HEK293 (cell line): ENCODE data around the gene FOXF1.

Experiments
- CTCF ChIA-PET: fragments of 350-600 bp; formaldehyde crosslinking; extraction: SDS; loops from one replicate; lab custom pipeline; 2021; ENCODE audit warnings: antibody characterized with exemption; lab: Yijun Ruan, JAX
- POLR2A ChIA-PET: fragments of 300-600 bp; formaldehyde crosslinking; extraction: SDS; loops from one replicate; lab custom pipeline; 2020; ENCODE audit warnings: antibody characterized with exemption, inconsistent platforms; lab: Yijun Ruan, JAX
- H3K27ac ChIP-seq: fragments of 200-500 bp; sonication (Bioruptor generic); 2 replicates; pipeline ENCODE4 v1.5.1; 2014; ENCODE audit warnings: low read depth, low read length, control low read depth, inconsistent platforms; ENCODE audit errors: extremely low read depth
- H3K36me3 ChIP-seq, 2 experiments: fragments of 200-500 bp in 1 of 2; sonication (Bioruptor generic) in 1 of 2; 1 replicate in 1 of 2; 2 replicates in 1 of 2; pipeline ENCODE4 v1.5.1; 2014 to 2017; ENCODE audit warnings: inconsistent platforms in 2 of 2, low read length in 2 of 2; ENCODE audit not compliant: control insufficient read depth in 2 of 2, insufficient read depth in 1 of 2
- H3K4me1 ChIP-seq: fragments of 200-500 bp; sonication (Bioruptor generic); 2 replicates; pipeline ENCODE4 v1.5.1; 2014; ENCODE audit warnings: mild to moderate bottlenecking, low read length, inconsistent platforms; ENCODE audit not compliant: control insufficient read depth, insufficient read depth
- H3K4me3 ChIP-seq: 2 replicates; pipeline ENCODE4 v1.5.1; 2011; ENCODE audit warnings: low read depth, mild to moderate bottlenecking, control low read depth, low read length, moderate library complexity
- H3K9me3 ChIP-seq: fragments of 200-500 bp; sonication (Bioruptor generic); 2 replicates; pipeline ENCODE4 v1.5.1; 2014; ENCODE audit warnings: low read depth, low read length, inconsistent platforms; ENCODE audit not compliant: control insufficient read depth, insufficient read depth
- ATF2 ChIP-seq: fragments of 450-650 bp; formaldehyde crosslinking; IDR thresholded peaks from 2 replicates; pipeline ENCODE4 v1.5.1; 2016; ENCODE audit warnings: missing biosample characterization, missing genetic modification characterization, low read depth
- ELK4 ChIP-seq: IDR thresholded peaks from 2 replicates; pipeline ENCODE4 v1.6.1; 2011; ENCODE audit warnings: mild to moderate bottlenecking, low read depth, low read length, borderline replicate concordance
- GLI2 ChIP-seq: fragments of 450-650 bp; formaldehyde crosslinking; IDR thresholded peaks from 2 replicates; pipeline ENCODE4; 2017; ENCODE audit warnings: missing biosample characterization, missing genetic modification characterization, low read depth, borderline replicate concordance
- GLIS2 ChIP-seq: fragments of 450-650 bp; formaldehyde crosslinking; IDR thresholded peaks from 2 replicates; pipeline ENCODE4 v1.5.1; 2016; ENCODE audit warnings: missing biosample characterization, missing genetic modification characterization
- KLF7 ChIP-seq: fragments of 450-650 bp; formaldehyde crosslinking; IDR thresholded peaks from 2 replicates; pipeline ENCODE4 v1.5.1; 2016; ENCODE audit warnings: missing biosample characterization, missing genetic modification characterization, borderline replicate concordance
- PRDM4 ChIP-seq: fragments of 450-650 bp; formaldehyde crosslinking; IDR thresholded peaks from 2 replicates; pipeline ENCODE4 v1.5.1; 2017; ENCODE audit warnings: missing biosample characterization, missing genetic modification characterization
- ZBTB1 ChIP-seq: fragments of 450-650 bp; formaldehyde crosslinking; IDR thresholded peaks from 2 replicates; pipeline ENCODE4 v1.5.1; 2016; ENCODE audit warnings: missing biosample characterization, missing genetic modification characterization
- ZBTB11 ChIP-seq: fragments of 450-650 bp; formaldehyde crosslinking; conservative IDR thresholded peaks from 2 replicates; pipeline ENCODE4 v1.5.1; 2016; ENCODE audit warnings: low read depth, missing biosample characterization, missing genetic modification characterization
- ZBTB20 ChIP-seq: fragments of 450-650 bp; formaldehyde crosslinking; IDR thresholded peaks from 2 replicates; pipeline ENCODE4 v1.5.1; 2016; ENCODE audit warnings: missing biosample characterization, missing genetic modification characterization
- ZBTB49 ChIP-seq: fragments of 450-650 bp; formaldehyde crosslinking; IDR thresholded peaks from 2 replicates; pipeline ENCODE4 v1.5.1; 2016; ENCODE audit warnings: missing biosample characterization, missing genetic modification characterization, low read depth
- ZBTB6 ChIP-seq: fragments of 450-650 bp; formaldehyde crosslinking; IDR thresholded peaks from 2 replicates; pipeline ENCODE4 v1.5.1; 2017; ENCODE audit warnings: missing biosample characterization, missing genetic modification characterization
- ZFHX2 ChIP-seq: fragments of 450-650 bp; formaldehyde crosslinking; conservative IDR thresholded peaks from 2 replicates; pipeline ENCODE4 v1.5.1; 2016; ENCODE audit warnings: missing biosample characterization, missing genetic modification characterization
- ZFP69B ChIP-seq: fragments of 450-650 bp; formaldehyde crosslinking; IDR thresholded peaks from 2 replicates; pipeline ENCODE4 v1.5.1; 2016; ENCODE audit warnings: missing biosample characterization, missing genetic modification characterization
- ZIC2 ChIP-seq: fragments of 450-650 bp; formaldehyde crosslinking; IDR thresholded peaks from 2 replicates; pipeline ENCODE4 v1.5.1; 2016; ENCODE audit warnings: missing biosample characterization, missing genetic modification characterization
- ZNF23 ChIP-seq: fragments of 450-650 bp; formaldehyde crosslinking; IDR thresholded peaks from 2 replicates; pipeline ENCODE4 v1.5.1; 2016; ENCODE audit warnings: missing biosample characterization, missing genetic modification characterization, borderline replicate concordance
- ZNF324 ChIP-seq: fragments of 450-650 bp; formaldehyde crosslinking; IDR thresholded peaks from 2 replicates; pipeline ENCODE4 v1.5.1; 2016; ENCODE audit warnings: missing biosample characterization, missing genetic modification characterization
- ZNF433 ChIP-seq: fragments of 450-650 bp; formaldehyde crosslinking; IDR thresholded peaks from 2 replicates; pipeline ENCODE4 v1.5.1; 2016; ENCODE audit warnings: missing biosample characterization, missing genetic modification characterization, low read depth
- ZNF555 ChIP-seq: fragments of 450-650 bp; formaldehyde crosslinking; conservative IDR thresholded peaks from 2 replicates; pipeline ENCODE4 v1.5.1; 2017; ENCODE audit warnings: missing biosample characterization, mild to moderate bottlenecking, missing genetic modification characterization, inconsistent platforms
- ZNF596 ChIP-seq: fragments of 450-650 bp; IDR thresholded peaks from 2 replicates; pipeline ENCODE4 v1.5.0; 2018; ENCODE audit warnings: missing biosample characterization, mild to moderate bottlenecking, missing genetic modification characterization, moderate library complexity
- ZNF645 ChIP-seq: fragments of 450-650 bp; formaldehyde crosslinking; IDR thresholded peaks from 2 replicates; pipeline ENCODE4; 2016; ENCODE audit warnings: missing biosample characterization, missing genetic modification characterization
- ZNF768 ChIP-seq: fragments of 450-650 bp; formaldehyde crosslinking; IDR thresholded peaks from 2 replicates; pipeline ENCODE4 v1.5.1; 2018; ENCODE audit warnings: missing biosample characterization, mild to moderate bottlenecking, missing genetic modification characterization
- ZNF837 ChIP-seq: fragments of 450-650 bp; formaldehyde crosslinking; IDR thresholded peaks from 2 replicates; pipeline ENCODE4 v1.5.1; 2016; ENCODE audit warnings: missing biosample characterization, missing genetic modification characterization
- ZXDB ChIP-seq: fragments of 450-650 bp; formaldehyde crosslinking; IDR thresholded peaks from 2 replicates; pipeline ENCODE4 v1.5.1; 2016; ENCODE audit warnings: missing biosample characterization, missing genetic modification characterization

FOXF1 gene

GRCh38 chr16:86525696-86526095 lies 15.4 kb downstream of the FOXF1 start (continued):
- no peak for TF ChIP-seq ATF2 (tag by site-specific recombination)
- TF ChIP-seq ZNF324 (tag by site-specific recombination): no peak
- TF ChIP-seq PRDM4 (tag by site-specific recombination): no peak
- TF ChIP-seq ZNF555 (tag by site-specific recombination): no peak
- TF ChIP-seq ZBTB6 (tag by site-specific recombination): no peak
- TF ChIP-seq GLIS2: no peak
- TF ChIP-seq ZNF433 (tag by site-specific recombination): no peak
- no peak for TF ChIP-seq ZIC2
- TF ChIP-seq ELK4: no peak
- TF ChIP-seq, all 188 proteins: peak for 0

- Histone ChIP-seq H3K27ac (no peak overlapping the region), H3K9me3 (no peaks in the 10 kb centered on the region), H3K4me3 (no peak overlapping the region), H3K4me1 (no peaks in the 10 kb centered on the region), H3K36me3 (peaks cover 0 to 2% of the 10 kb centered on the region in 2 experiments; a peak in 1 of 3 replicates)
- CTCF ChIA-PET: interaction anchor here (0.6 to 1.4 kb wide), 3 partner anchors 9 to 1762 kb away, joined by 3 to 7 read pairs (median 3); no protein-coding TSS in a partner anchor
- POLR2A ChIA-PET: interaction anchor here (0.6 kb wide), 1 partner anchor 28 kb away, joined by 4 read pairs; no protein-coding TSS in a partner anchor
- TF ChIP-seq ZNF596 (tag by site-specific recombination): no peak
- no peak for TF ChIP-seq ZBTB49 (tag by site-specific recombination)
- TF ChIP-seq ZBTB11 (tag by site-specific recombination): no peak
- TF ChIP-seq ZNF837 (tag by site-specific recombination): no peak
- TF ChIP-seq ZBTB1 (tag by site-specific recombination): no peak
- no peak for TF ChIP-seq GLI2 (tag by site-specific recombination)
- no peak for TF ChIP-seq ZBTB20 (tag by site-specific recombination)
- TF ChIP-seq ZFP69B (tag by site-specific recombination): no peak
- TF ChIP-seq ZFHX2: no peak
- TF ChIP-seq ZNF23: no peak
- no peak for TF ChIP-seq KLF7 (tag by site-specific recombination)
- no peak for TF ChIP-seq ZNF768 (tag by site-specific recombination)
- TF ChIP-seq ZXDB (tag by site-specific recombination): no peak
- no peak for TF ChIP-seq ZNF645 (tag by site-specific recombination)
Observed at GRCh38 chr16:86527366-86527765, 17.0 kb downstream of the FOXF1 start.
